NCI-H774 (cell line): ENCODE data around the gene RPUSD3.
"Not testable (repeated sequence)": the region's sequence is repeated elsewhere in the genome, so short reads cannot be mapped to it uniquely, and the experiment has no call there.

Source experiments
- DNase-seq: peaks from one replicate; lab custom pipeline; 2025; lab: John Stamatoyannopoulos, UW

Gene RPUSD3, protein sequence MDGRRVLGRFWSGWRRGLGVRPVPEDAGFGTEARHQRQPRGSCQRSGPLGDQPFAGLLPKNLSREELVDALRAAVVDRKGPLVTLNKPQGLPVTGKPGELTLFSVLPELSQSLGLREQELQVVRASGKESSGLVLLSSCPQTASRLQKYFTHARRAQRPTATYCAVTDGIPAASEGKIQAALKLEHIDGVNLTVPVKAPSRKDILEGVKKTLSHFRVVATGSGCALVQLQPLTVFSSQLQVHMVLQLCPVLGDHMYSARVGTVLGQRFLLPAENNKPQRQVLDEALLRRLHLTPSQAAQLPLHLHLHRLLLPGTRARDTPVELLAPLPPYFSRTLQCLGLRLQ

DNA sequence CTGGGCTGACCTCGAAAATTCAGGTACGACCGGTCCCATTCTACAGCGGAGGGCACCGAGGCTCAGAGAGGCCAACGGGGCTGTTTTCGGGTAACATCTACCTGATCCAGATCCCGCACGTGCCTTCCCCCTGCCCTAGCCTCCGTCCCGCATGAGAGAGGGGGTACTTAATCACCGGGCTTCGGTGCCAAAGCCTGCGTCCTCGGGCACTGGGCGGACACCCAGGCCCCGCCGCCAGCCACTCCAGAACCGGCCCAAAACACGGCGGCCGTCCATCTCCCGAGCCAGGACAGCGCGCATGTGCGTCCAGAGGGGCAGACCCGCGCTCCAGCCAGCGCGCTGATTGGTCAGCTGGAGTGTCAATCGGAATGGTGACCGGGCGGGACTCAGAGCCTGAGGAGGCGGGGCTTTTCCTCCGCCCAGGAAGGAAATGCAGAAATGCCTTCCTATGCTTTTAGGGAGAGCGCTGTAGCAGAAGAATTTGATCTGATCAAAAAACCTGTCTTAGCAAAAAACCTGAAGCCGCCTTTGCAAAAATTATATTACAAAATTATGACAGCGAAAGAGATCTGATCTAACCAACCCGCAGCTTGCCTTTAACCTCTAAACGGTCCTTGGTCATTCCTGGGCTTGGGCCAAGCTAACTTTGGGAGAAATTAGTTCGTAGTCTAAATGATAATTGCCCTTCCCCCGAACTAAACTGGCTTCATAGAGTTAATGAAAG lies at the start of gene RPUSD3:
TSS of gene RPUSD3 (minus strand) at position 294 of the 724 bp plus-strand sequence. CDS start at position 276, 18 bp downstream.
- DNase-seq: peak; percentile 85

DNA sequence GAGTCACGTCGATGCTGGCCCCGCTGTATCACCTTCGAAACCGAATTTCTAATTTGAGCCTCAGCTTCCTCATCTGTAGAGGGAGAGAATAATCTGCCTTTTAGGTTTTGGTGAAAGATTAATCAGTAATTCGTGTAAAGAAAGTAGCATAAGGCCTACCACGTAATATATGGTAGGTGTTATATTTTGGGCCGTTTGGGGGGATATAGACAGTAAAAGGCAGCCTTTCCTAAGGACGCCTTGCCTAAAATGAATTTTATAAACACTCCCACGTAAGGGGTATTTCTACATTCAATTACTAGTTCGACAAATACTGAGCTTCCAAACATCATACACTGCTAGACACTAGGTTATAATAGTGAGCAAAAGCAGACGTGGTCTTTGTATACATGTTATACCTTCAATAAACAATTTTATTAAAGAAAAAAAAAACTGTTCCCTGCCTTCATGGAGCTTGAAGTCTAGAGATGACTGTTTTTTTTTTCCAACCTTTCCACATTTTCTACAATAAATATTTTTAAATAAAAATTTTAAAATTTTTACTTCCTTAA lies 47.3 kb upstream of the RPUSD3 start:
- DNase-seq: no peak

DNA sequence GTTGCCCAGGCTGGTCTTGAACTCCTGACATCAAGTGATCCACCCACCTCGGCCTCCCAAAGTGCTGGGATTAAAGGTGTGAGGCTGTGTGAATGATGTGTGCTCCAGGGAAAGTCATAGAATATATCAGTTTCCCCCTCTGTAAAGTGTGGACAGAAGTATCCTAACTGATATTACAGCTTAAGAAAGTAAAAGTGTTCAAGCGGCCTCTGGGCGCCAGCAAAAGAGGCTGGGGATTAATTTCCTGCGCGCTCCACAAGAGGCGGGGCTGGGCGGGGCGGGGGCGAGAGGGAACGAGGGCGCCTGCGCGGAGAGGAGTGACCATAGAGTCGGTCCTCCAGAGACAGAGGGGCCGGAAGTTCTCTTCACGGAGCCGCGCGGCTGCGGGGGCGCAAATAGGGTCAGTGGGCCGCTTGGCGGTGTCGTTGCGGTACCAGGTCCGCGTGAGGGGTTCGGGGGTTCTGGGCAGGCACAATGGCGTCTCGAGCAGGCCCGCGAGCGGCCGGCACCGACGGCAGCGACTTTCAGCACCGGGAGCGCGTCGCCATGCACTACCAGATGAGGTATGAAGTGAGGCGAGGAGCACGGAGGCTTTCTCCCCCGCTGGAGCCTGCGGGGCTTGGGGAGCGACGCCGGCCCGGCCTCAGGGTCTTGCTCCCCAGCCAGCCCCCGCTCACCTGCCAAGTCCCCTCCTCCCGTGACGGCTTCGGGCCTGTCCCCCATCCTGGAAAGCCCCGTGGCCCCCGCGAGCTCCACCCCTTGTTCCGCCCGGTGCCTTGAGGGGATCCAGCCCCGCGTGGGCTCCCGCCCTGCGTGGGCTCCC lies 46.7 kb upstream of the RPUSD3 start, which contains the start of gene JAGN1:
TSS of gene JAGN1 (plus strand) at position 362 of the 823 bp plus-strand sequence. CDS start at position 475, 113 bp downstream.
- peak; percentile 76 for DNase-seq

- DNase-seq: no peak
These were observed 45.6 kb upstream of the RPUSD3 start for GRCh38 chr3:9889405-9889804.

GRCh38 chr3:9888540-9888939 lies 44.7 kb upstream of the RPUSD3 start:
- DNase-seq: no peak

- no peak for DNase-seq
These were observed 43.7 kb upstream of the RPUSD3 start for GRCh38 chr3:9887480-9887879.

- DNase-seq: no peak
These were observed 42.5 kb upstream of the RPUSD3 start for GRCh38 chr3:9886328-9886727.

- DNase-seq: no peak
These were observed 40.9 kb upstream of the RPUSD3 start for GRCh38 chr3:9884555-9885165.

DNA sequence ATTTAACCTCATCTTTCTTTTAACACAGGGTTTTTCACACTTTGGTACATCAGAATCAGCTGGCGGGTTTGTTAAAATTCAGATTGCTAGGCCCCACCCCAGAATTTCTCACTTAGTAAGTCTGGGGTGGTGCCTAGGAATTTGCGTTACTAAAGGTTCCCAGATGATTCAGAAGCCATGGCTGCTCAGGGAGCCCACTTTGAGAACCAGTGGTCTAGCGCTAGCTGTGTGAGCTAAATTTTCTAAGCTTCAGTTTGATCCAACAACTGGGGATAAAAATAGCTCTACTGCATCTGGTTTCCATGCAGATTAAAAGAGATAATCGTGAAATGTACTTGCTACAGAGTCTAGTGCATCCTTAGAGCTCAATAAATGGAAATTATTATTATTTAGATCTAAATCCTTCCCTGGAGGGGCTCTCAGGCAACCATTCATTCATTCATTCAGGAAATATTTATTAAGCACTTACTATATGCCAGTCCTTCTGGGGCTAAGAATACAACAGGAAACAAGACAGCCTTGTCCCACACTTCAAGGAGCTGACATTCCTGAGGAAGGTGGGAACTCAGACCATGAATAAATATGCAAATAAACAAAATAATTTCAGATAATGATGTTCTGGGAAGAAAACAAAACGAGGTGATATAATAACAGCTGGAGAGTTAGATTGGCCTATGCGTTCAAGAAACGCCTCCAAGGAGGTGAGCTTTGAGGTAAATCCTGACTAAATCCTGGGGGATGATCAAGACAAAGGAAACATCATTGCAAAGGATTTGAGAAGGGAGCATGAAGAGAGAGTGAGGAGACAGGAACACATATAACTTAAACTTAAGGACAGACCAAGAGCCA lies 40.1 kb upstream of the RPUSD3 start:
- no peak for DNase-seq

DNA sequence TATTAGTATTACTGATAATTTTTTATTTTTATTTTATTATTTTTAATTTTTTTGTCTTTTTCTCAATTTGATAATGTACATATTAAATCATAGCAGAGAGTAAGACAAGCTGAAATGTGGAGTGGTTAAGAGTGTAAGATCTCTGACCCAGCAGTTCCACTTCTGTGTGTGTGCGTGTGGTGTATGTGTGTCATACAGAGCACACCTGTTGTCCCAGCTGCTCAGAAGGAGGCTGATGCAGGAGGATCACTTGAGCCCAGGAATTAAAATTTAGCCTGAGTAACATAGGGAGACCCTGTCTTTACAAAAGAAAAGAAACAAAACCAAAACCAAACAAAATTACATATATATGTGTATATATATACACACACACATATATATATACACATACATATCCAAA lies 37.6 kb upstream of the RPUSD3 start:
- DNase-seq: no peak

- no peak for DNase-seq
These were observed 36.2 kb upstream of the RPUSD3 start, which contains the start of gene CIDEC for GRCh38 chr3:9879830-9880549. CIDEC (minus strand) TSS chr3:9880253; CDS start chr3:9878486, 1,767 bp downstream.

DNA sequence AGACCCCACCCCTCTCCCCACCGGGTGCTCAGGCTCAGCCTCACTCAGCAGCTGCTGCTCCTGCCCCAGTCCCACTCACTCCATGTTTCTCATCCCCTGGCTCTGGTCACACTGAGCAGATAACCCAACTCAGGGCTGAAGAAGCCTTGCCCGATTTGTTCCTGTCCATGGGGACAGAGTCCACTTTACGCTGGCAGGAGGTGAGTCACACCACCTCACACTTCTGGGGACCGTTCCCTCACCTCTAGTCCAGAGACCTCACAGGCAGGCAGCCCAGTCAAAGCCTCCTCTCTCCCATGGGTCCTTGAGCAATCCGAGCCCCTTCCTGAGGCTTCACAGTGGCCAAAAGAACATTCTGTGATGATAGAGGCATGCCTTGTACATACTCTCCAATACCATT lies 34.9 kb upstream of the RPUSD3 start:
- DNase-seq: no peak

- no peak for DNase-seq
These were observed 33.2 kb upstream of the RPUSD3 start for GRCh38 chr3:9876991-9877390.

DNA sequence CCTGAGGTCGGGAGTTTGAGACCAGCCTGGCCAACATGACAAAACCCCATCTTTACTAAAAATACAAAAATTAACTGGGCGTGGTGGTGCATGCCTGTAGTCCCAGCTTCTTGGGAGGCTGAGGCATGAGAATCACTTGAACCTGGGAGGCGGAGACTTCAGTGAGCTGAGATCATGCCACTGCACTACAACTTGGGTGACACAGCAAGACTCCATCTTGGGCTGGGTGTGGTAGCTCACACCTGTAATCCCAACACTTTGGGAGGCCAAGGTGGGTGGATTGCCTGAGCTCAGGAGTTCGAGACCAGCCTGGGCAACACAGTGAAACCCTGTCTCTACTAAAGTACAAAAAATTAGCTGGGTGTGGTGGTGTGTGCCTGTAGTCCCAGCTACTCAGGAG lies 32.4 kb upstream of the RPUSD3 start:
- not testable (repeated sequence) for DNase-seq

DNA sequence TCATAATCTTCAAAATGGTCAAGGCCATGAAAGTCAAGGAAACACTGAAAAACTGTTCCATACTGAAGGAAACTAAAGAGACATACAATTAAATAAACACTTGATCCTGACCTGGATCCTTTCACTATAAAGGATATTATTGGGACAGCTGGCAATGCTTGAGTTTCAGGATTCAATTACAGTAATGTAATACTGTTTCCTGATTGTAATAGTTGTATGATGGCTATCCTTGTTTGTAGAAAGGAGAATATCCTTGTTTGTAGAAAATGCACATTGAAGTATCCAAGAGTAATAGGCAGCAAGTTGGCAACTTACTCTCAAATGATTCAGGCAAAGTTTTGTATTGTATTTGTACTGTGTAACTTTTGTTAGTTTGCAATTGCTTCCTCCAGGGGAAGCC lies 31.6 kb upstream of the RPUSD3 start:
- peak; percentile 47 for DNase-seq

- not testable (repeated sequence) for DNase-seq
These were observed 28.3 kb upstream of the RPUSD3 start for GRCh38 chr3:9872067-9872466.

- no peak for DNase-seq
These were observed 27.2 kb upstream of the RPUSD3 start for GRCh38 chr3:9870978-9871377.

DNA sequence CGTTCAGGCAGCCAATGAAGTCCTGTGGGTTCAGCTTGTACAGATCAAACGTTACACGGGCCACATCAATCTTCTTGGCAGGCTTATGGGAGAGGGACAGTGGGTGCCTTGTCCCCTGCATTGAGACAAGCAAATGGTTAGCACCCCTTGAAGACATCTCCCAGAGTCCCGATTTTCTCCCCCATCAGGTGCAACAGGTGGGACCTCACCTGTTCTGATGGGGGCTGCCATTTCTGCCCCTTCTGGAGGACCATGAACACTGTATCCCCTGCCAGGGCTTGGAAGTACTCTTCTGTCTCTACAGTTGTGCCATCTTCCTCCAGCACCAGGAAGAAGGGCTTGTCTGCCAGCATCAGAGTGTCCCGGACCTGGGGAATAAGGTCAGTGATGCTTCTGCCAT lies 26.1 kb upstream of the RPUSD3 start:
- no peak for DNase-seq

DNA sequence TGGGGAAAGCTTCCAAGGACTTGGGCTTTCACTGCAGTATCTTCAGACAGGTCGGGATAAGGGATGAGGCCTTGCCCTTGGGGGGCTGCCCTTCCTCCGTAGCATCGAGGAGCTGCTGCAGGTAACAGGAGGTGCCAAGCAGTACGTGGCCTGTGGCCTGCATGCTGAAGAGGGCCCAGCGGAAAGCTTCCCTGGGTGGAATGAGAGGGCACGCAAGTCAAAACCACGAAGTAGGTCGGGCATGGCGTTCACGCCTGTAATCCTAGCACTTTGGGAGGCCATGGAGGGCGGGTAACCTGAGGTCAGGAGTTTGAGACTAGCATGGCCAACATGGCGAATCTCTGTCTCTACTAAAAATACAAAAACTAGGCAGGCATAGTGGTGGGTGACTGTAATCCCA lies 23.3 kb upstream of the RPUSD3 start:
- DNase-seq: no peak

DNA sequence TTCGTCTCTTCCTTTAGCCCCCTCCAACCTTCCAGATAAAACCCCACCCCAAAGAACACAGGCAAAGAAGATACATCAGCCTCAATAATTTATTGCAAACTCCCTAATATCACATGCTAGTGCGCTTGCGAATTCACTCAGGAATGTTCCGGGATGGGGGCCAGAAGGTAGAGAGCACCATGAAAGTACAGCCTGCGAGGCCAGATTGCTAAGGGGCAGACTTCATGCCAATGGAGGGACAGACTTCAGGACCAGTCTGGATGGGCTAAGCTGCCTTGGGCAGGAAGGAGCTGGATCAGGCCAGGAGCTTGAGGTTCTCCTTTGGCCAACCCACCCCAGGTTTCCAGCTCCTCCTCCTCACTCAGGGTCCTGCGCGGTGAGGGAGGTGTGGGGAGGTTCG lies 22.8 kb upstream of the RPUSD3 start:
- DNase-seq: no peak
